Measurements from ENCODE around the gene GBP5.
"Not testable (repeated sequence)": the region's sequence is repeated elsewhere in the genome, so short reads cannot be mapped to it uniquely, and the experiment has no call there.

GBP5 gene

DNA sequence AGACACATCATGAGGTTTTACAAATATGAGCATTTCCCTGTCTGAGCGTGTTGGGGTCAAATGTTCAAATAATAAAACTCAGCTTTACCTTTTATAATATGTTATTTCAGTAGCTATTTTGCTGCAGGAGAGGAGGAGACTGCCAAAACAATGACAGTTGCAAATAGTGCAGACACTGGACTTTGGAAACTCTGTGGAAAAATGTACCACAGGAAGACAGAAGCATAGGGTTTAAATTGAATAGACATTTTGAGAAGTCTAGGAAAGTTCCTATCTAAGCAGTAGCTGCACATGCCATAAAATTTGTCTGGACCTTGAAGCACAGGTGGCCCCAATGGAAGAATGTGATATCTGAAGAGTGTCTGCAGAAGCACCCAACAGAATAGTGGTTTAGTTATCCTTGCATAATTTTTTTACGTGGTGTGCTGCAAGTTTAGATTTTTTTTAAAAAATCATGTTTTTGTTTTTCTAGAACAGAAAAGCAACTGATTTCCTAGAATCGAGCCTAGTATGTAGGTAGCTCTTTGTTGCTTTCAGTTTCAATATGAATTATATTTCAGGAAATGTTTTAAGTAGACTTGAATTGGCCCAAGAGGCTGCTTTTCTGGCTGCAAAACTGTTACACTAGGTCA lies 14.0 kb upstream of the GBP5 start:
- no peaks in the 10 kb centered on the region for H3K9me2 ChIP-seq (replicated peaks; ENCODE audit: control insufficient read depth, low read length)
- H3K27ac ChIP-seq (ENCODE audit: low read depth, low read length) = no peak overlapping the region
- TF ChIP-seq, protein P1, sequence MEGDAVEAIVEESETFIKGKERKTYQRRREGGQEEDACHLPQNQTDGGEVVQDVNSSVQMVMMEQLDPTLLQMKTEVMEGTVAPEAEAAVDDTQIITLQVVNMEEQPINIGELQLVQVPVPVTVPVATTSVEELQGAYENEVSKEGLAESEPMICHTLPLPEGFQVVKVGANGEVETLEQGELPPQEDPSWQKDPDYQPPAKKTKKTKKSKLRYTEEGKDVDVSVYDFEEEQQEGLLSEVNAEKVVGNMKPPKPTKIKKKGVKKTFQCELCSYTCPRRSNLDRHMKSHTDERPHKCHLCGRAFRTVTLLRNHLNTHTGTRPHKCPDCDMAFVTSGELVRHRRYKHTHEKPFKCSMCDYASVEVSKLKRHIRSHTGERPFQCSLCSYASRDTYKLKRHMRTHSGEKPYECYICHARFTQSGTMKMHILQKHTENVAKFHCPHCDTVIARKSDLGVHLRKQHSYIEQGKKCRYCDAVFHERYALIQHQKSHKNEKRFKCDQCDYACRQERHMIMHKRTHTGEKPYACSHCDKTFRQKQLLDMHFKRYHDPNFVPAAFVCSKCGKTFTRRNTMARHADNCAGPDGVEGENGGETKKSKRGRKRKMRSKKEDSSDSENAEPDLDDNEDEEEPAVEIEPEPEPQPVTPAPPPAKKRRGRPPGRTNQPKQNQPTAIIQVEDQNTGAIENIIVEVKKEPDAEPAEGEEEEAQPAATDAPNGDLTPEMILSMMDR (IDR thresholded peaks at IDR 0.05; ENCODE audit: low read depth, low read length, poor library complexity, severe bottlenecking) = no peak
- no peak for TF ChIP-seq EZH2phosphoT487 (IDR thresholded peaks at IDR 0.05; ENCODE audit: borderline replicate concordance, low read length)
- no peaks in the 10 kb centered on the region for H3K27me3 ChIP-seq (ENCODE audit: control insufficient read depth, low read length)
- no peak overlapping the region for H3K4me3 ChIP-seq (ENCODE audit: low read length)
- no peaks in the 10 kb centered on the region for H3K36me3 ChIP-seq (ENCODE audit: control insufficient read depth, low read length)
- no peaks in the 10 kb centered on the region for H3F3A ChIP-seq (ENCODE audit: control insufficient read depth, insufficient read depth)
- H3K4me1 ChIP-seq (ENCODE audit: control insufficient read depth, low read length) = no peaks in the 10 kb centered on the region
- H4K20me1 ChIP-seq (ENCODE audit: control insufficient read depth, insufficient read depth, low read depth, low read length) = no peaks in the 10 kb centered on the region
- H3K4me2 ChIP-seq (ENCODE audit: low read length) = no peak overlapping the region
- H3K79me2 ChIP-seq (ENCODE audit: control insufficient read depth, low read length) = no peaks in the 10 kb centered on the region
- no peaks in the 10 kb centered on the region for H3K9me3 ChIP-seq (ENCODE audit: control insufficient read depth, insufficient read depth, low read length)

DNA sequence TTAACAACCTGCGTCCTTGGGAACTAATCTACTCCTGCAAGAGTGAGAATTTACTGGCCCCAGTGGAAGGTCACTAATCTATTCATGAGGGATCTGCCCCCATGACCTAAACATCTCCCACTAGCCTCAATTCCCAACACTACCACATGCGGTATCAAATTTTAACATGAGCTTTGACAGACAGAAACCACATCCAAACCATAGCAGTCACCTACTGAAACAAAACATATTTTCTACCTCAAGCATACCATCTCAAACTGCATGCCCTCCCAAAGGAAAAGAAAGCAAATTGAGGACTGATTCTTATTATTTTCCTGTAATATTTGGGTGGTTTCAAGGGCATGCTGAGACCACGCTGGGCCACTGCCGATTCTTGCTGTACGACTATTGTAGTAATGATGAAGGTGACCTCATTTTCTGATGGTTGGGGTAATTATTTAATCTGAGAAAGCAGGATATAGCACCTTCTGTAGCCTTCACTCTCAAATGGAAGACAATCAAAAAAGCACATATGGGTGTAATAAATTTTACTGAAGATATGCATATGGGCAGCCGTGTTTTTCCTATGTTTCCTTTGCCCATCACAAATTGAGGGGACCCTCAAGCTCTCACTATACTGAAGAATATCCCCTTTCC lies 13.2 kb upstream of the GBP5 start:
- H3K4me1 ChIP-seq (ENCODE audit: control insufficient read depth, low read length) = no peaks in the 10 kb centered on the region
- no peaks in the 10 kb centered on the region for H3K79me2 ChIP-seq (ENCODE audit: control insufficient read depth, low read length)
- no peaks in the 10 kb centered on the region for H3K9me3 ChIP-seq (ENCODE audit: control insufficient read depth, insufficient read depth, low read length)
- no peak for TF ChIP-seq EZH2phosphoT487 (IDR thresholded peaks at IDR 0.05; ENCODE audit: borderline replicate concordance, low read length)
- TF ChIP-seq, protein P1 (IDR thresholded peaks at IDR 0.05; ENCODE audit: low read depth, low read length, poor library complexity, severe bottlenecking) = no peak
- H4K20me1 ChIP-seq (ENCODE audit: control insufficient read depth, insufficient read depth, low read depth, low read length) = no peaks in the 10 kb centered on the region
- H3F3A ChIP-seq (ENCODE audit: control insufficient read depth, insufficient read depth) = no peaks in the 10 kb centered on the region
- no peak overlapping the region for H3K4me2 ChIP-seq (ENCODE audit: low read length)
- no peaks in the 10 kb centered on the region for H3K9me2 ChIP-seq (replicated peaks; ENCODE audit: control insufficient read depth, low read length)
- no peak overlapping the region for H3K4me3 ChIP-seq (ENCODE audit: low read length)
- H3K36me3 ChIP-seq (ENCODE audit: control insufficient read depth, low read length) = no peaks in the 10 kb centered on the region
- no peaks in the 10 kb centered on the region for H3K27me3 ChIP-seq (ENCODE audit: control insufficient read depth, low read length)
- H3K27ac ChIP-seq (ENCODE audit: low read depth, low read length) = no peak overlapping the region

DNA sequence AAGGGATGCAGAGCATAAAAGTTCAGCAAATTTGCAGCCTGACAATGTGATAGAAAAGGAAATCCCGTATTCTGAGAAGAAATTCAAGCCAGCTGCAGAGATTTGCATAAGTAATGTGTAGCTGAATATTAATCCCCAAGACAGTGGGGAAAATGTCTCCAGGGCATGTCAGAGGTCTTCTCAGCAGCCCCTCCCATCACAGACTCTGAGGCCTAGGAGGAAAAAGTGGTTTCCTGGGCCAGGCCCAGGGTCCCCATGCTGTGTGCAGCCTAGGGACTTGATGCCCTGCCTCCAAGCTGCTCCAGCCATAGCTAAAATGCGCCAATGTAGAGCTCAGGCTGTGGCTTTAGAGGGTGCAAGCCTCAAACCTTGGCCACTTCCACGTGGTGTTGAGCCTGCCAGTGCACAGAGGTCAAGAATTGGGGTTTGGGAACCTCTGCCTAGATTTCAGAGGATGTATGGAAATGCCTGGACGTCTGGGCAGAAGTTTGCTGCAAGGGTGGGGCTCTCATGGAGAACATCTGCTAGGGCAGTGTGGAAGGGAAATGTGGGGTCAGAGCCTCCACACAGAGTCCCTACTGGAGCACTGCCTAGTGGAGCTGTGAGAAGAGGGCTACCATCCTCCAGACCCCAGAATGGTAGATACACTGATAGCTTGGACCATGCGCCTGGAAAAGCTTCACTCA lies 11.6 kb upstream of the GBP5 start:
- not testable (repeated sequence) for H3K4me1 ChIP-seq (ENCODE audit: control insufficient read depth, low read length); H3K9me3 ChIP-seq (ENCODE audit: control insufficient read depth, insufficient read depth, low read length); H3K9me2 ChIP-seq (replicated peaks; ENCODE audit: control insufficient read depth, low read length); H3F3A ChIP-seq (ENCODE audit: control insufficient read depth, insufficient read depth); H3K27ac ChIP-seq (ENCODE audit: low read depth, low read length); H3K79me2 ChIP-seq (ENCODE audit: control insufficient read depth, low read length); H3K4me2 ChIP-seq (ENCODE audit: low read length); H3K36me3 ChIP-seq (ENCODE audit: control insufficient read depth, low read length); H3K27me3 ChIP-seq (ENCODE audit: control insufficient read depth, low read length); H3K4me3 ChIP-seq (ENCODE audit: low read length); H4K20me1 ChIP-seq (ENCODE audit: control insufficient read depth, insufficient read depth, low read depth, low read length)

DNA sequence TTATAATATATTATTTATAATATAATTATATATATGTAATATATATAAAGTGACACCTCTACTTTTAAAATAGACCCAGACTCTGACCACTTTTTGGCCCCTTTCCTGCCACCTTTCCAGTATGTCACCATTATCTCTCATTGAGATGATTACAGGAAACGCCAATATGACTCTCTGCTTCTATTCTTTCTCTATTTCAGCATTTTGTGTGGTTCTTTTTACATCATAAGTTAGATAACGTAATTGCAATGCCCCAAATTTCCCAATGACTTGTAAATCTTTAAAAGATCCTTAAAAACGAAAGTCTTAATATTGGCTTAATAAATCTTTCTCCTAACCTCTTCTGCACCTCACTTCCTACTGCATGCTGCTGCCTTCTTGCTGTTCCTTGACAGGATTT lies 8.1 kb upstream of the GBP5 start:
- Histone ChIP-seq H3K4me1 (ENCODE audit: control insufficient read depth, low read length) (no peaks in the 10 kb centered on the region), H3K9me2 (replicated peaks; ENCODE audit: control insufficient read depth, low read length) (no peaks in the 10 kb centered on the region), H3K27me3 (ENCODE audit: control insufficient read depth, low read length) (no peaks in the 10 kb centered on the region), H3K27ac (ENCODE audit: low read depth, low read length) (no peak overlapping the region), H3K36me3 (ENCODE audit: control insufficient read depth, low read length) (no peaks in the 10 kb centered on the region), H3K4me2 (ENCODE audit: low read length) (no peak overlapping the region), H3K9me3 (ENCODE audit: control insufficient read depth, insufficient read depth, low read length) (no peaks in the 10 kb centered on the region), H3K79me2 (ENCODE audit: control insufficient read depth, low read length) (no peaks in the 10 kb centered on the region), H3F3A (ENCODE audit: control insufficient read depth, insufficient read depth) (no peaks in the 10 kb centered on the region), H4K20me1 (ENCODE audit: control insufficient read depth, insufficient read depth, low read depth, low read length) (no peaks in the 10 kb centered on the region), H3K4me3 (ENCODE audit: low read length) (no peak overlapping the region)
- no peak for TF ChIP-seq EZH2phosphoT487 (IDR thresholded peaks at IDR 0.05; ENCODE audit: borderline replicate concordance, low read length)
- TF ChIP-seq, protein P1 (IDR thresholded peaks at IDR 0.05; ENCODE audit: low read depth, low read length, poor library complexity, severe bottlenecking) = no peak

All from DOHH2 (cell line).